IPS DF 4.7 (cell line): ENCODE data around the gene CHD5.

ENCODE experiments used
- DNase-seq: peaks from one replicate; pipeline ENCODE4 v3.0.0-alpha.2; 2013; ENCODE audit warnings: low spot score; ENCODE audit errors: extremely low read depth

CHD5 gene

GRCh38 chr1:6100861-6101783, 79.0 kb downstream of the CHD5 start:
- no peak for DNase-seq

GRCh38 chr1:6099787-6100765, 80.0 kb downstream of the CHD5 start:
- DNase-seq: no peak

DNA sequence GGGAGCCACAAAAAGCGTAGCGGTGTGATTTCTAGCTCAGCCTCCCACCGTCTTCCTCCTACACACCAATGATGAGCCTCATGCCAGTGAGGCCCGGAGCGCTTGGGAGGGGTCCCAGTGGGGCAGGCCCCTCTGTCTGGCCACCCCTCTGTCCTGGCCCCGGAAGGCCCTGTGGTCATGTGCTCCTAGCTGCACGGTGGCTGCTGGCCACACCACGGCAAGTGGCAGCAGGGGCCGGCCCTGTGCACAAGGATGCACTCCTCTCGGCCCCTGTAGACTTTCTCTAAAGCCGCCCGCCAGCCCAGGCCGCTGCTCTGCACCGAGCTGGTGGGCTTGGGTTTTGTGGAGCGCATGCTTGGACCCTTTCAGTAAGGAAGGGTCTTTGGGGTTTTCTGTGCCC, 80.8 kb downstream of the CHD5 start:
- no peak for DNase-seq

DNA sequence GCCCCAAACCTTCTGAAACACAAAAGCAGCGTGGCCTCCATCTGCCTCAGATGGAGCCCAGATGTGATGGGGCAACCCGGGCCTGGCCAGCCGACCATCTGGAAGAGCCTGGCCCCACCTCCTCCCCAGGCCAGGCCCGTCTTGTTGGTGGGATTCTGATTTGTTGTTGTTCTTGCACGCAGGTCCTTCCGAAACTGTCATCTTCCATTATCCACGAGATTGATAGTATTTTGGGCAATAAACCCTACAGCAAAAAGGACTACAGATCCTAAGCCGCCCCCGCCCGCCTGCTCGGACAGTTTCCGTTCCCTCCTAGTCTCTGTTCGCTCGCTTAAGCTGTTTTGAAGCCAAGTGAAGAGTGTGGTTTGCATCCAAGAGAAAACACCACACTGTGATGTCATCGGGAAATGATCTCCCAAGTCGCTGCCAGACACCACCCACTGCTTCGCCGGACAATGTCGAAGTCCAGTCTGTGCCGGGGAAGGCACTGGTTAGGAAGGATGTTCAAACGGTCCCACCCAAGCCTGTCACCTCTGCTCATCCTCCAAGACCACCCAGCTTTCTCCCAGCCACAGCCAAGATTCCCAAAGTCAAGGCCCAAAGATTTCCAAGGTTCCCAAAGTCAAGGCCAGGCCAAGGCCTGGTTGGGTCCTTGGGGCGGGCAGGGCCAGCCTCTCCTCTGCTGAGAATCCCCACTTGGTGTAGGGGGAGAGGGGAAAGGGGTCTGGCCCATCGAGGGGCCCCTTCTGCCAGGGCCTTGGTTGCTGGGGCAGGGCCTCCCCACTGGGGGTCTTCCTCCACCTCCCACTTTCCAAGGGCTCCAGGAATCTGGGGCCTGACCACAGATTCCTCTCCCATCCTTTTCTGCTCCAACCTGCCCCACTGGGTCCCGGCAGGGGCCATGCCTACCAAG, 81.6 kb downstream of the CHD5 start:
- no peak for DNase-seq

GRCh38 chr1:6097824-6098223, 82.3 kb downstream of the CHD5 start:
- DNase-seq: no peak

DNA sequence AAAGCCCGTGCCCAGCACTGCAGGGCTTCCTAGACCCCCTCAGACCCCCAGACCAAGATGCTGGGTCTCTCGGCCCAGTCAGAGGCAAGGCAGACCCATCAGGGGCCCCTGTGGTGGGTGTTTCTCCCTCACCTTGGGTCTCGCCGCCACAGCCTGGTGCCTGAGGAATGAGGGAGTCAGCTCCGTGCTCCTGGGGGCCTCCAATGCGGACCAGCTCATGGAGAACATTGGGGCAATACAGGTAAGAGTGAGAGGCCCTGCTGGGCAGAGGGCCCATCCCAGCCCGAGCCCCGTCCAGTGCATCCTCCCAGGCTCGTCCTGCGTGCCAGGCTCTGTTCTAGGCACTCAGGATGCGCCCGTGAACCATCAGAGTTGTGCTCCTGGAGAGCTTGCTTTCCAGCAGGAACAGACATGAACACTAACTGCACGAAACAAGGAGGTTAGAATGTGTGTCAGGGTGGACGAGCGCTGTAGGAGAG, 83.0 kb downstream of the CHD5 start:
- DNase-seq: no peak

DNA sequence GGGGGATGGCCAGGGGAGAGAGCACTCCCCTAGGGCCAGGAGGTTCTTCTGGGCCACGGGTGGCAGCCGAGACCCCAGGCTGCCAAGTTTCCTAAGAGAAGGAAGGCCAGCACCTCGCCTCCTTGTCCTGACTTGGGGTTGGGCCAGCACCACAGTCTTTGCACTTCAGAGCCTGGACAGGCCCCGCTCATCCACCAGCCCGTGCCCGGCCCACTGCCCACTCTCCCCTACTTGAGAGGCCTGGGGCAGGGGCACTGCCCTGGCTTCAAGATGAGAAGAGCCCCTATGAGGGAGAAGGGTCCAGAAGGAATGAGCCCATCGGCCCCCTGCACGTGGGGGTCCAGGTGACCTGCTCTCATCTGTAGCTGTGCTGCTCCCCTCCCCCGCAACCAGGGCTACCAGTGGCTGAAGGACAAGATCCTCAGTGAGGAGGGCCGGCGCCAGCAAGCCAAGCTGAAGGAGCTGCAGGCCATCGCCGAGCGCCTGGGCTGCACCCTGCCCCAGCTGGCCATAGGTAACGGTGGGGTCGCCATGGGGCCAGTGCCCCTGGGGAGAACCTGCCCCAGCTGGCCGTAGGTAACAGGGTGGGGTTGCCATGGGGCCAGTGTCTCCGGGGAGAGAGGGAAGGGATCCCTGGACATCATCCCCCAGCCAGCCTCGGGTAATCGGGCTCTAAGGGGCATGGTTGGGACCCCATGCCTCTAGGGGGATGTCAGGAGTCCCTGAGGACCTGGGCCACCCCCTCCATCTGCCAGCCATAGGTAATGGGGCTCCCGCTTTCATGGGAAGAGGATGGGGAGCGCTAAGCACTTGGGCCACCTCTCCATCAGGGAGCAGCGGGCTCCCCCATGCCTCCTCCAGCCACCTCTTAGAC, 83.6 kb downstream of the CHD5 start:
- no peak for DNase-seq

DNA sequence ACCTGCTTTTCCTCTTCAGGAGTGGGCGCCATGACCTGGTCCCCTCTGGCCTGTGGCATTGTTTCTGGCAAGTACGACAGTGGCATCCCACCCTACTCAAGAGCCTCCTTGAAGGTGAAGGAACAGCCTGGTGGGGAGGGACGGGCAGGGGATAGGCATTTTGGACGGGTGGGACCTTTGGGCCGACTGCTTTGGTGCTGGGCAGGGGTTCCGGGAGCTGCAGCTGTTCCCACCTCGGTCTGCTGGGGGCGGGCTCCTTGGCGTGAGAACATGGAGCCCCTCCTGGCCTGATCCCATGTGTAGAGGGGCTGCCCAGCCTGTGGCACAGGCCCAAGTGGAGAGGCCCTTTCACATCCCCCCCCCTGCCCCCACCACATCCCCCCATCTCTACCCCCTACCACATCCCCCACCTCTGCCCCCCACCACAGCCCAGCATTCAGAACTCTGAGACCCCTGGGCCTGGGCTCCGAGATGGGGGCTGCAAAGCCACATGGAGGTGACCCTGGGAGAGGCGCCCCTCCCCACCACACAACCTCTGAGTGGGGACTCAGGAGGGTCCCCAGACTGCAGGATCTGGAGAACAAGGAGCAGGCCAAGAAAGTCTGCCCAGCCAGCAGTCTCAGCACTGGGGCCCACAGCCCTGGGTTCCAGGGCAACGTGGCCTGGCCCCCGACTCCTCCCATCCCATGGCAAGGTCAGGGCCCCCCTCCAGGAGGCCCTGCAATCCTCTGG, 84.4 kb downstream of the CHD5 start:
- DNase-seq: no peak

GRCh38 chr1:6094801-6095505, 85.2 kb downstream of the CHD5 start:
- no peak for DNase-seq

GRCh38 chr1:6094246-6094645, 85.9 kb downstream of the CHD5 start:
- no peak for DNase-seq

DNA sequence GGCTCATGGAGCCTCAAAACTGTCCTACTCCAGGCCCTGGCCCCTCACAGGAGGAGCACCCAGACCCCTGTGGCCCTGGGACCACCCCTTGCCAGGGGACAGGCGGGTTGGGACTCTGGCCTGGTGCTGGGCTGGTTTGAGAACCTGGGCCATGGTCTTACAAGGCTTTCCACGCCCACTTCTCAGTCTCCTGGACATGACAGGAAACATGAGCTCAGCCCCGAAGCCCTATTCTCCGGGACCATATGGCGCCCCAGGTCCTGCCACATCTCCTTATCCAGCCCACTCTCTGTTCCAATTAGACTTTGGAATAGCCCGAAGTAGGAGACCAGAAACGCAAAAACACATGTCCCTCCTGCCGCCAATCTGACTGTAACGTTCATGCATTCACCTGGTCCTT, 86.5 kb downstream of the CHD5 start:
- DNase-seq: no peak

- no peak for DNase-seq
Observed at GRCh38 chr1:6093071-6093470, 87.0 kb downstream of the CHD5 start.

DNA sequence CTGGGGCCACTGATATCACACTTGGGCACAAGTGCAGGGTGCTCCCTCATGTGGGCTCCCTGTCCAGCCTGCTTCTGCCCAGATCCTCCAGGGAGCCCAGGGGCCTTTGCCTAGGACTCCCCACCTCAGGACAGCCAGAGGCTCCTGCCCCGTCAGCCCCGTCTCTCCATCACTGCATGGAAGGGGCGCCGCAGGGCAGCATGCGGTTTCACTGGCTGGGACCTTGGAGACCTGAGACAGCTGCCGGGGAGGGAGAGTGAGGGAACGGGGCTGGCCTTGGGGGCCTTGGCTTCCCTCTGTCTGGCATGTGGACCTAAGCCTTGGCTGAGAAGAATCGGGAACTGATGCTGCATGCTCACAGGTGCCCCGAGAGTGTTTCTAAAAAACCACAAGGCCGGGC, 87.9 kb downstream of the CHD5 start:
- DNase-seq: no peak

DNA sequence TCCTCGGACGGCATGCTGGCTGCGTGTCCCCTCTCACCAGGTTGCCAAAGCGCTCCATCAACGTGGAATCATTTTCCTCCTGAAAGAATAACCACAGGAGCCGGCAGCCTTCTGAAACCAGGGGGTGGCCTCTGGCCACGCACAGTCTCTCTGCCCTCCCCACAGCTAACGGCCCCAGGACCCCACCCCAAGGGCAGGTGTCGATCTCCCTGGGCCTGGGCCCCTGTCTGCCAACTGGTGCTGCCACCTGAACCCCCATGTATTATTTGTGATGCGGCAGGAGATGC, 88.4 kb downstream of the CHD5 start:
- no peak for DNase-seq

GRCh38 chr1:6090996-6091822, 88.9 kb downstream of the CHD5 start:
- no peak for DNase-seq

DNA sequence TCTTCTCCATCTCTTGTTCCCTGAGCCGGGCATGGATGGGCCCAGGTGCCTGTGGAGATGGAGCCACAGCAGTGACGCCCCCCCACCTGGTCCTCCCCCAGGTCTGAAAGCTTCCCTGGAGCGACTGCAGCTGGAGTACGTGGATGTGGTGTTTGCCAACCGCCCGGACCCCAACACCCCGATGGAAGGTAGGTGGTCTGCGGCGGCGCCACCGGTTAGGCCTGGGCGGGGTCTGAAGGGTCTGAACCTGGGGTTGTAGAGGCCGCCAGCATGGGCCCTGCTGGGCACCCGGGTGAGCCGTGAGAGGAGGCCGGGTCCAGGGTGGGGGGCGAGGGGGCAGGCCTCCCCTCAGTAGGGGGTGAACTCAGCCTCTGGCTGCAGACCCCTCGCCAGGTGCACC, 89.8 kb downstream of the CHD5 start:
- DNase-seq: no peak

- DNase-seq: no peak
Observed at GRCh38 chr1:6088956-6089355, 91.2 kb downstream of the CHD5 start.

- DNase-seq: no peak
Observed at GRCh38 chr1:6087958-6088357, 92.2 kb downstream of the CHD5 start.
